Heart left ventricle (tissue), 16 donors: Measurements from ENCODE around the gene PTPRO. TPM values are rescaled to one million over a fixed set of nuclear protein-coding genes. Genes with fewer than 3 reads are reported as not detected.

Source experiments
- ATAC-seq, 4 donors: fragments of 200-7000 bp; cut with Tn5 transposase; one replicate each; pipeline ENCODE4 v1.9.1; 2020 to 2022; ENCODE audit warnings: moderate library complexity in 4 of 4, mild to moderate bottlenecking in 3 of 4, moderate number of reproducible peaks in 1 of 4
- DNase-seq, 5 donors: peaks; one replicate each; pipeline ENCODE4 v3.0.0-alpha.2; 2020
- H3K27ac ChIP-seq, 12 donors: fragments of 200-600 bp; sonication (generic) in 4 of 12; one replicate each; pipeline versions ENCODE4 v1.5.0 to v1.8.0; 2016 to 2022; ENCODE audit warnings: mild to moderate bottlenecking in 2 of 12
- H3K27me3 ChIP-seq, 9 donors: fragments of 200-600 bp; sonication (generic) in 2 of 9; one replicate each; pipeline versions ENCODE4 v1.5.1 to v1.8.0; 2016 to 2022; ENCODE audit warnings: mild to moderate bottlenecking in 3 of 9
- H3K36me3 ChIP-seq, 9 donors: fragments of 200-600 bp; sonication (generic) in 2 of 9; one replicate each; pipeline versions ENCODE4 v1.5.0 to v1.8.0; 2018 to 2022; ENCODE audit warnings: mild to moderate bottlenecking in 2 of 9
- H3K4me1 ChIP-seq, 12 donors: fragments of 200-600 bp; sonication (generic) in 4 of 12; one replicate each; pipeline versions ENCODE4 v1.5.0 to v1.8.0; 2016 to 2022; ENCODE audit warnings: mild to moderate bottlenecking in 3 of 12
- H3K4me3 ChIP-seq, 12 donors: fragments of 200-600 bp; sonication (generic) in 4 of 12; one replicate each; pipeline versions ENCODE4 v1.5.0 to v1.8.0; 2017 to 2022; ENCODE audit warnings: mild to moderate bottlenecking in 9 of 12, moderate library complexity in 4 of 12
- H3K9me3 ChIP-seq, 12 donors: fragments of 200-600 bp; sonication (generic) in 4 of 12; one replicate each; pipeline versions ENCODE4 v1.5.0 to v1.8.0; 2016 to 2022; ENCODE audit warnings: mild to moderate bottlenecking in 1 of 12
- CTCF ChIP-seq, 12 donors: fragments of 200-600 bp; sonication (generic) in 4 of 12; IDR thresholded peaks; one replicate each; pipeline versions ENCODE4 v1.5.0 to v1.8.0; 2018 to 2022; ENCODE audit warnings: antibody characterized with exemption in 12 of 12, mild to moderate bottlenecking in 5 of 12
- POLR2A ChIP-seq, 2 donors: fragments of 450-650 bp; IDR thresholded peaks; one replicate each; pipeline ENCODE4 v1.6.1; 2017; ENCODE audit warnings: antibody characterized with exemption in 2 of 2, mild to moderate bottlenecking in 2 of 2, moderate library complexity in 2 of 2
- WGBS, 4 donors: extraction: QIAGEN DNeasy Blood & Tissue Kit in 2 of 4; methylation state at CpG; one replicate each; pipeline versions ENCODE4 v1.1.5 to v1.1.7; 2013 to 2018; 5-methylcytosine and 5-hydroxymethylcytosine counted together
- intact Hi-C, 10 donors: fragments of 100-400 bp; cut with DNase I; formaldehyde crosslinking; loops; one replicate each; pipeline versions ENCODE4 v1.11.1 to v1.14.2; 2022
- polyA plus RNA-seq, 2 donors: library from polyadenylated mRNA; stranded (reverse); fragments of 200-250 nt; gene quantifications; one replicate each; pipeline ENCODE4 v1.2.3, GENCODE V29; 2013
- total RNA-seq, 9 donors: library from RNA; depleted of rRNA in 2 of 9; stranded (reverse); fragments of >200 nt in 2 of 9; fragmentation: NEBNext Ultra II Directional in 3 of 9; extraction: Animal tissue kit (Norgen Biotek cat#: 25700) in 3 of 9; gene quantifications; one replicate each; pipeline versions ENCODE4 v1.1.0 to v1.2.4, GENCODE V29; 2016 to 2023
- donor health status: ischemic (EF 13 %, LVEDD 7.1; RV severe dilation, severe dysfunction).
- donor health status: healthy with polysubstance abuse.
- donor health status: DM: no; HTN: yes; CAD: no.
- donor health status: DM: no; HTN: no; CAD: no.
- donor health status: ischemic (EF 25% LVEDD 6.9; RV normal size, moderate dysfunction).
- donor health status: ischemic (EF 25% LVEDD 5.7; RV mildly dilated, moderate dysfunction).
- donor health status: healthy.
- donor health status: DM: yes; HTN: yes; CAD: no.
- donor health status: ischemic (EF 35%, LVEDD 5.7; RV mildly dilated, moderate dysfunction).
- donor health status: nonischemic (EF 11% LVEDD 7.7; RV severe dilation, severe dysfunction).
- donor health status: DM: yes; HTN: yes; CAD: no.
- donor health status: PGD.
- donor health status: ischemic (EF 29% LVEDD 5.4; RV normal size, mild dysfunction).
- donor health status: nonischemic (EF 23%, LVEDD 6.1; RV moderate dilation, normal function).

The PTPRO gene
- total and polyA plus RNA-seq, 11 donors = 0.20 to 9.3 (median 0.57) TPM

GRCh38 chr12:15293731-15294130, 28.6 kb upstream of the PTPRO start:
- no peak for ATAC-seq
- Histone ChIP-seq H3K9me3 (peaks cover 0 to 1% (median 0%) of the 10 kb centered on the region in 12 donors), H3K27ac (no peak overlapping the region), H3K36me3 (no peaks in the 10 kb centered on the region), H3K4me3 (no peak overlapping the region), H3K27me3 (peaks cover 0 to 6% (median 0%) of the 10 kb centered on the region in 9 donors), H3K4me1 (no peaks in the 10 kb centered on the region)
- intact Hi-C loops = no loop called here
- no peak for TF ChIP-seq CTCF (IDR thresholded peaks at IDR 0.05)
- no peak for TF ChIP-seq POLR2A (IDR thresholded peaks at IDR 0.05)
- DNase-seq = no peak
- WGBS, 4 donors = 80 to 90% (median 81%) methylated on average over 3 of the region's 3 CpGs

GRCh38 chr12:15299947-15300346, 22.4 kb upstream of the PTPRO start:
- WGBS, 4 donors = 71 to 91% (median 85%) methylated on average over 1 to 2 of the region's 2 CpGs
- Histone ChIP-seq H3K4me3 (no peak overlapping the region), H3K27ac (no peak overlapping the region), H3K36me3 (no peaks in the 10 kb centered on the region), H3K9me3 (peaks cover 0 to 16% (median 2%) of the 10 kb centered on the region in 12 donors), H3K4me1 (no peaks in the 10 kb centered on the region), H3K27me3 (peaks cover 0 to 8% (median 0%) of the 10 kb centered on the region in 9 donors)
- no peak for TF ChIP-seq POLR2A (IDR thresholded peaks at IDR 0.05)
- no peak for TF ChIP-seq CTCF (IDR thresholded peaks at IDR 0.05)
- ATAC-seq (no peak), DNase-seq (no peak)
- intact Hi-C loops = no loop called here

- Histone ChIP-seq H3K27ac (no peak overlapping the region), H3K9me3 (peaks cover 0 to 29% (median 2%) of the 10 kb centered on the region in 12 donors), H3K4me3 (no peak overlapping the region), H3K27me3 (peaks cover 0 to 5% (median 0%) of the 10 kb centered on the region in 9 donors), H3K36me3 (no peaks in the 10 kb centered on the region), H3K4me1 (no peaks in the 10 kb centered on the region)
- TF ChIP-seq POLR2A (IDR thresholded peaks at IDR 0.05) (no peak), CTCF (IDR thresholded peaks at IDR 0.05) (no peak)
- intact Hi-C loops = no loop called here
- no peak for DNase-seq
- WGBS, 4 donors = 92 to 97% (median 95%) methylated on average over 2 of the region's 2 CpGs
- no peak for ATAC-seq
Measured at GRCh38 chr12:15304296-15304695, 18.0 kb upstream of the PTPRO start.

GRCh38 chr12:15306605-15307004, 15.7 kb upstream of the PTPRO start:
- H3K36me3 ChIP-seq = no peaks in the 10 kb centered on the region
- H3K4me1 ChIP-seq = no peaks in the 10 kb centered on the region
- H3K4me3 ChIP-seq = no peak overlapping the region
- WGBS, 4 donors = 77 to 84% (median 79%) methylated on average over 3 of the region's 3 CpGs
- no peak for TF ChIP-seq CTCF (IDR thresholded peaks at IDR 0.05)
- no peak for TF ChIP-seq POLR2A (IDR thresholded peaks at IDR 0.05)
- H3K27ac ChIP-seq = no peak overlapping the region
- H3K9me3 ChIP-seq = peaks cover 0 to 23% (median 0%) of the 10 kb centered on the region in 12 donors
- ATAC-seq (no peak), DNase-seq (no peak)
- H3K27me3 ChIP-seq = no peaks in the 10 kb centered on the region
- intact Hi-C loops = no loop called here
